Spleen (tissue), 11 donors: ENCODE measurements around the gene SPRR2A. TPM values are rescaled to one million over a fixed set of nuclear protein-coding genes. Genes with fewer than 3 reads are reported as not detected.
"Not testable (repeated sequence)": the region's sequence is repeated elsewhere in the genome, so short reads cannot be mapped to it uniquely, and the experiment has no call there.

Source experiments
- DNase-seq: peaks from one replicate; pipeline ENCODE4 v3.0.0-alpha.2; 2020
- H3K27ac ChIP-seq, 8 donors: fragments of 200-600 bp; sonication (generic) in 7 of 8; 1 replicate in 4 of 8; 2 replicates in 4 of 8; pipeline versions ENCODE4 v1.5.0 to v1.8.0; 2016 to 2021; ENCODE audit warnings: inconsistent platforms in 4 of 8, mild to moderate bottlenecking in 4 of 8, moderate library complexity in 1 of 8
- H3K27me3 ChIP-seq, 7 donors: fragments of 200-600 bp; sonication (generic) in 6 of 7; replicated peaks in 1 of 7; 1 replicate in 4 of 7; 2 replicates in 3 of 7; pipeline versions ENCODE4 v1.5.0 to v1.8.0; 2016 to 2021; ENCODE audit warnings: inconsistent platforms in 3 of 7, mild to moderate bottlenecking in 1 of 7
- H3K36me3 ChIP-seq, 6 donors: fragments of 200-600 bp; sonication (generic) in 5 of 6; 1 replicate in 4 of 6; 2 replicates in 2 of 6; pipeline versions ENCODE4 v1.5.0 to v1.8.0; 2016 to 2021; ENCODE audit warnings: inconsistent platforms in 2 of 6
- H3K4me1 ChIP-seq, 6 donors: fragments of 200-600 bp; sonication (generic) in 5 of 6; 1 replicate in 3 of 6; 2 replicates in 3 of 6; pipeline versions ENCODE4 v1.5.0 to v1.8.0; 2016 to 2021; ENCODE audit warnings: inconsistent platforms in 3 of 6
- H3K4me3 ChIP-seq, 8 donors: fragments of 200-600 bp; sonication (generic) in 7 of 8; 1 replicate in 4 of 8; 2 replicates in 4 of 8; pipeline versions ENCODE4 v1.5.0 to v1.8.0; 2016 to 2021; ENCODE audit warnings: inconsistent platforms in 4 of 8, mild to moderate bottlenecking in 4 of 8, moderate library complexity in 2 of 8
- H3K9me3 ChIP-seq, 8 donors: fragments of 200-600 bp; sonication (generic) in 7 of 8; 1 replicate in 4 of 8; 2 replicates in 4 of 8; pipeline versions ENCODE4 v1.5.0 to v1.8.0; 2016 to 2021; ENCODE audit warnings: inconsistent platforms in 4 of 8
- POLR2A ChIP-seq, 3 donors: fragments of 450-650 bp; IDR thresholded peaks; one replicate each; pipeline ENCODE4 v1.5.1; 2017; ENCODE audit warnings: antibody characterized with exemption in 3 of 3, mild to moderate bottlenecking in 1 of 3
- POLR2AphosphoS5 ChIP-seq, 3 donors: sonication (generic); formaldehyde crosslinking; IDR thresholded peaks; one replicate each; pipeline ENCODE4 v1.5.1; 2017; ENCODE audit warnings: antibody characterized with exemption in 3 of 3
- WGBS, 5 donors: extraction: QIAGEN DNeasy Blood & Tissue Kit in 3 of 5; methylation state at CpG; one replicate each; pipeline versions ENCODE4 v1.1.5 to v1.1.7; 2013 to 2018; 5-methylcytosine and 5-hydroxymethylcytosine counted together
- intact Hi-C: fragments of 100-400 bp; cut with DNase I; formaldehyde crosslinking; loops from one replicate; pipeline ENCODE4 v1.15.0; 2023; ENCODE audit warnings: low total_unique reads
- polyA plus RNA-seq, 3 donors: library from polyadenylated mRNA; stranded (reverse); fragments of 200-250 nt; gene quantifications; one replicate each; pipeline ENCODE4 v1.2.1, GENCODE V29; 2013
- total RNA-seq, 7 donors: library from RNA; depleted of rRNA in 3 of 7; stranded (reverse); fragments of >200 nt in 3 of 7; fragmentation: NEBNext Ultra II Directional in 4 of 7; extraction: Animal tissue kit (Norgen Biotek cat#: 25700) in 4 of 7; gene quantifications; one replicate each; pipeline versions ENCODE4 v1.1.0 to v1.2.1, GENCODE V29; 2016 to 2021
- TF ChIP-seq, protein P1 (sequence below), 11 experiments: fragments of 200-600 bp in 7 of 11; fragments of 450-650 bp in 4 of 11; sonication (generic) in 4 of 11; IDR thresholded peaks in 8 of 11; conservative IDR thresholded peaks in 3 of 11; 1 replicate in 7 of 11; 2 replicates in 4 of 11; pipeline versions ENCODE4 v1.4.0 to v1.8.0; 2016 to 2021; ENCODE audit warnings: antibody characterized with exemption in 11 of 11, inconsistent platforms in 4 of 11, mild to moderate bottlenecking in 1 of 11
- donor health status: healthy with polysubstance abuse.
- donor health status: DM: no; HTN: no; CAD: no; lungs with moderate emphysema.
- donor health status: DM: no; HTN: no; CAD: no.
- donor health status: Bipolar disorder and iron deficiency.
- donor health status: healthy.
- donor health status: DM: no; HTN: no; CAD: no.
- donor health status: DM: yes; HTN: yes; CAD: no.

The SPRR2A gene
- total and polyA plus RNA-seq, 10 donors: 0.30 to 2.2 TPM; not detected in 8

GRCh38 chr1:153071511-153071910 is 14.2 kb upstream of the SPRR2A start, which contains the start of gene SPRR2B:
SPRR2B (minus strand) TSS chr1:153071611; CDS start chr1:153070839, 772 bp downstream.
- no peak within 1 kb of the TSS for H3K4me3 ChIP-seq
- TF ChIP-seq POLR2AphosphoS5 (IDR thresholded peaks at IDR 0.05) (no peak), POLR2A (IDR thresholded peaks at IDR 0.05) (no peak)
- TF ChIP-seq, protein P1, sequence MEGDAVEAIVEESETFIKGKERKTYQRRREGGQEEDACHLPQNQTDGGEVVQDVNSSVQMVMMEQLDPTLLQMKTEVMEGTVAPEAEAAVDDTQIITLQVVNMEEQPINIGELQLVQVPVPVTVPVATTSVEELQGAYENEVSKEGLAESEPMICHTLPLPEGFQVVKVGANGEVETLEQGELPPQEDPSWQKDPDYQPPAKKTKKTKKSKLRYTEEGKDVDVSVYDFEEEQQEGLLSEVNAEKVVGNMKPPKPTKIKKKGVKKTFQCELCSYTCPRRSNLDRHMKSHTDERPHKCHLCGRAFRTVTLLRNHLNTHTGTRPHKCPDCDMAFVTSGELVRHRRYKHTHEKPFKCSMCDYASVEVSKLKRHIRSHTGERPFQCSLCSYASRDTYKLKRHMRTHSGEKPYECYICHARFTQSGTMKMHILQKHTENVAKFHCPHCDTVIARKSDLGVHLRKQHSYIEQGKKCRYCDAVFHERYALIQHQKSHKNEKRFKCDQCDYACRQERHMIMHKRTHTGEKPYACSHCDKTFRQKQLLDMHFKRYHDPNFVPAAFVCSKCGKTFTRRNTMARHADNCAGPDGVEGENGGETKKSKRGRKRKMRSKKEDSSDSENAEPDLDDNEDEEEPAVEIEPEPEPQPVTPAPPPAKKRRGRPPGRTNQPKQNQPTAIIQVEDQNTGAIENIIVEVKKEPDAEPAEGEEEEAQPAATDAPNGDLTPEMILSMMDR (IDR thresholded peaks at IDR 0.05 in 8 of 11, conservative IDR thresholded peaks at IDR 0.05 in 3 of 11): no peak
- no peaks in the 10 kb centered on the region for H3K9me3 ChIP-seq
- WGBS, 5 donors: 48 to 88% (median 84%) methylated on average over 2 of the region's 2 CpGs
- DNase-seq: no peak
- no peaks in the 10 kb centered on the region for H3K27me3 ChIP-seq
- no peak within 1 kb of the TSS for H3K27ac ChIP-seq
- intact Hi-C loops: no loop called here
- H3K4me1 ChIP-seq: no peaks in the 10 kb centered on the region
- H3K36me3 ChIP-seq: no peaks in the 10 kb centered on the region

- H3K4me3 ChIP-seq: no peak overlapping the region
- H3K36me3 ChIP-seq: no peaks in the 10 kb centered on the region
- no peak overlapping the region for H3K27ac ChIP-seq
- DNase-seq: no peak
- peaks cover 0 to 4% (median 0%) of the 10 kb centered on the region in 7 donors for H3K27me3 ChIP-seq
- WGBS, 5 donors: 66 to 88% (median 76%) methylated on average over 2 of the region's 2 CpGs
- TF ChIP-seq, protein P1 (IDR thresholded peaks at IDR 0.05 in 8 of 11, conservative IDR thresholded peaks at IDR 0.05 in 3 of 11): no peak
- no peak for TF ChIP-seq POLR2AphosphoS5 (IDR thresholded peaks at IDR 0.05)
- TF ChIP-seq POLR2A (IDR thresholded peaks at IDR 0.05): no peak
- intact Hi-C loops: no loop called here
- H3K4me1 ChIP-seq: no peaks in the 10 kb centered on the region
- H3K9me3 ChIP-seq: no peaks in the 10 kb centered on the region
Observed at GRCh38 chr1:153070243-153070642, 12.9 kb upstream of the SPRR2A start.

DNA sequence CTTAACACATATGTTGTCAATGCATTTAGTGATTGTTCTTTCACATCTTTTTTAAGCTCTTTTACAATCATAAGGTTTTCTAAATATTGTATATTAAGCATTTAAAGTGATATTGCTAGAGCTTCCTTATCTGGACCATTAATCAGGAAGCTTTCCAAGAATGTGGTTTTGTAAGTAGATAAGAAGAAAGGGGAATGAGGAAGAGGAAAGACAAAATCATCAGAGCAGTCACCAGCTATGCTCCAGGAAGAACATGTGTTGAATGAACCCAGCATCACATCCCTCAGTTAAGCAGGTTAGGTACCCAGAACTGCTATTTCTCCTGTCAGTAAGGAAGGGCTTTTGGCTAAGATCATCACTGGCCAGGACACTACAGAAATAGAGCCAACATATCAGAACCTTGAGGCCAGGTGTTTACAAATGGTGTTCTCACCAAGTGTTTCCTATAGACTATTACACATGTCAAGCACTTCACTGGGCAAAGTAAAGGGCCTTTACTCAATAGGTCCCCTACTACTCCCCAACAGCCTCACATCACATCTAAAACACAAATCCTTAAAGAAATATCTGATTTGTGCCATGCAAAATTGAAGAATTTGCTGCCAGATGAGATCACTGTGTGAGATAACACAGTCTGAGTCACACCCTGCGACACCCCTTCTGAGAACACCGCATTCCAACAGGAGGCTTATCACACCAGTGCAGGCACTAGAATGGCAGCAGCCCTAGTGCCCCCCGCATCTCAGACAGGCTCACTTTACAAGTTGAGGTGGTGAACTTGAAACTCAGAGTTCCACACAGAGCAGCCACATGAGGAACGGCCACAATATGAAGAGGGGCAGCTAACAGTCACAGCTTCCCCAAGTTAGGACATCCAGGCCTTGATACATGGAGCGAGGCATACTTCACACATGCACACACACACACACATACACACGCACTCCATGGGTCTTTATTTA is 1.8 kb upstream of the SPRR2A start:
- no peak for TF ChIP-seq POLR2AphosphoS5 (IDR thresholded peaks at IDR 0.05)
- TF ChIP-seq POLR2A (IDR thresholded peaks at IDR 0.05): no peak
- TF ChIP-seq, protein P1 (IDR thresholded peaks at IDR 0.05 in 8 of 11, conservative IDR thresholded peaks at IDR 0.05 in 3 of 11): no peak
- intact Hi-C loops: no loop called here
- peaks cover 0 to 29% (median 0%) of the 10 kb centered on the region in 7 donors for H3K27me3 ChIP-seq
- H3K9me3 ChIP-seq: no peaks in the 10 kb centered on the region
- WGBS, 5 donors: 56 to 72% (median 68%) methylated on average over 6 of the region's 6 CpGs
- no peaks in the 10 kb centered on the region for H3K4me1 ChIP-seq
- DNase-seq: no peak
- H3K36me3 ChIP-seq: no peaks in the 10 kb centered on the region
- no peak overlapping the region for H3K27ac ChIP-seq
- no peak overlapping the region for H3K4me3 ChIP-seq

GRCh38 chr1:153058154-153058553 is 842 bp upstream of the SPRR2A start:
- H3K36me3 ChIP-seq: no peaks in the 10 kb centered on the region
- DNase-seq: no peak

DNA sequence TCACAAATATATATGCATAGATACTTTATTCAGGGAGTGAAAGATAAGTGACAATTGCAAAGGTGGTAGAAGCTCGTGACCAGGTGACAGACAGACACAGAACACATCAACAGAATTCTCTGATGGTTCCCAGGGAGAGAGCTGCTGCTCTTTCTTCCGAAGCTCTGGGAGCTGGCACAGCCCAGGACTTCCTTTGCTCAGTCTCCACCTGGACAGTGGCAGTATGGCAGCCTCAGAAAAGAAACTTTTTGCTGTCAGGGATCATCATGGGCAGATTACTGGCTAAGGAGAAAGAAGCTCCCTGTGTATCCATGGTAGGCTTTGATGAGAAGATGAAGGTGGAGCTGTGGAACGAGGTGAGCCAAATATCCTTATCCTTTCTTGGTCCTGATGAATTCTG is 1.2 kb downstream of the SPRR2A start:
- H3K4me3 ChIP-seq, intact Hi-C loops, H3K36me3 ChIP-seq, H3K9me3 ChIP-seq, H3K27ac ChIP-seq, DNase-seq, H3K4me1 ChIP-seq: not testable (repeated sequence)
- H3K27me3 ChIP-seq: peaks cover 0 to 29% (median 0%) of the 10 kb centered on the region in 7 donors
- 56 to 64% (median 58%) methylated on average over 3 of the region's 3 CpGs for WGBS, 5 donors

More at GRCh38 chr1:153058154-153058553, 842 bp upstream of the SPRR2A start:
- Histone ChIP-seq H3K27ac (no peak overlapping the region), H3K4me3 (no peak overlapping the region), H3K4me1 (no peaks in the 10 kb centered on the region), H3K9me3 (peaks cover 0 to 3% (median 0%) of the 10 kb centered on the region in 8 donors), H3K27me3 (peaks cover 0 to 29% (median 0%) of the 10 kb centered on the region in 7 donors)
- TF ChIP-seq POLR2A (IDR thresholded peaks at IDR 0.05) (no peak), POLR2AphosphoS5 (IDR thresholded peaks at IDR 0.05) (no peak)
- TF ChIP-seq, protein P1 (IDR thresholded peaks at IDR 0.05 in 8 of 11, conservative IDR thresholded peaks at IDR 0.05 in 3 of 11): no peak
- 63 to 77% (median 73%) methylated on average over 2 of the region's 2 CpGs for WGBS, 5 donors
- intact Hi-C loops: no loop called here
